Transverse colon (tissue), 4 donors: ENCODE results near the gene FCF1.

Experiments used
- CTCF ChIP-seq, 5 experiments: fragments of 200-600 bp in 3 of 5; fragments of 450-650 bp in 2 of 5; sonication (generic) in 3 of 5; IDR thresholded peaks; 1 replicate in 2 of 5; 2 replicates in 3 of 5; pipeline ENCODE4 v1.5.1; 2016 to 2017; ENCODE audit warnings: antibody characterized with exemption in 5 of 5, inconsistent platforms in 3 of 5, mild to moderate bottlenecking in 2 of 5, moderate library complexity in 1 of 5
- POLR2AphosphoS5 ChIP-seq, 3 donors: sonication (generic); formaldehyde crosslinking; IDR thresholded peaks; one replicate each; pipeline ENCODE4 v1.6.1; 2016; ENCODE audit warnings: antibody characterized with exemption in 3 of 3

GRCh38 chr14:74675219-74675618, 37.7 kb upstream of the FCF1 start:
- TF ChIP-seq CTCF (IDR thresholded peaks at IDR 0.05) = no peak
- no peak for TF ChIP-seq POLR2AphosphoS5 (IDR thresholded peaks at IDR 0.05)
